Measurements from ENCODE around the gene GALC.

DNA sequence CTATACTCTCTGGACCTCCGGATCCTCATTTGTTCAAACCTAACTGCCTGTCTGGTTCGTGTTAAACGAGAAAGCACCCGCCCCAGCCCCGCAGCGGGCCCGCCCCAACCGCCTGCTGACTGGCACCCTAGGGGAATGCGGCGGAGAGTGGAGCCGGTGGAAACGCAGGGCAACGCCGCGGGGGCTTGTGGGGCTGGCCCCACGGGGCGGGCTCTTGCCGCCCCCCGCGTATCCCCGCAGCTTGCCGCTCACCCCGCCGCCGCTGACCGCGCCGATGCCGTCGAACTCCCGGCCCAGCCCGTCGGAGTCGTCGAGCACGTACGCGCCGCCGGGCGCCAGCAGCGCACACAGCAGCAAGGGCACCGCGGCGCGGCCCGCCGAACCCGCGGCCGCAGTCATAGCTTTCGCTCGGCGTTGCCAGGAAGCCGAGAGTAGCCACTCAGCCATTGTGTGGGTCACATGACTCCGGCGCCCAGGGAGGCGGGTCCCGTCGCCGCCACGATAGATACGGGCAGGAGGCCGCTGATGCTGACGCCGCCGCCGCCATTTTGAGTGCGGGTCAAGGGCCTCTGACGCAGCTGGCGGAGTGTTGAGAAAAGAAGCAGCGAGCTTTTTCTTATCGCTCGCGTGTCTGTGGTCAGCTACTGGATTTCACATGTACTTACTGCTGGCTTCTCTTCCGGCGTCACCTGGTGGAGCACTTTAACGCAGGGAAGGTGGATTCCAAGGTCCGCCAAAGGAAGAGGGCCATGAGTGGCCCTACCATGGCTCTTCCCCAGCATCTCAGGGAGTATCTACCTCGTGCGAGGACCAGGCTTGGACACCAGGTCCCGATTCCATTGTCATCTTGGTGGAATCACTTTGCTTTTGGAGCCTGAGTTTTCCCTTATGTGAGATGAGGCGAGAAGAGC lies at the start of gene GALC:
- TF ChIP-seq, protein P1, sequence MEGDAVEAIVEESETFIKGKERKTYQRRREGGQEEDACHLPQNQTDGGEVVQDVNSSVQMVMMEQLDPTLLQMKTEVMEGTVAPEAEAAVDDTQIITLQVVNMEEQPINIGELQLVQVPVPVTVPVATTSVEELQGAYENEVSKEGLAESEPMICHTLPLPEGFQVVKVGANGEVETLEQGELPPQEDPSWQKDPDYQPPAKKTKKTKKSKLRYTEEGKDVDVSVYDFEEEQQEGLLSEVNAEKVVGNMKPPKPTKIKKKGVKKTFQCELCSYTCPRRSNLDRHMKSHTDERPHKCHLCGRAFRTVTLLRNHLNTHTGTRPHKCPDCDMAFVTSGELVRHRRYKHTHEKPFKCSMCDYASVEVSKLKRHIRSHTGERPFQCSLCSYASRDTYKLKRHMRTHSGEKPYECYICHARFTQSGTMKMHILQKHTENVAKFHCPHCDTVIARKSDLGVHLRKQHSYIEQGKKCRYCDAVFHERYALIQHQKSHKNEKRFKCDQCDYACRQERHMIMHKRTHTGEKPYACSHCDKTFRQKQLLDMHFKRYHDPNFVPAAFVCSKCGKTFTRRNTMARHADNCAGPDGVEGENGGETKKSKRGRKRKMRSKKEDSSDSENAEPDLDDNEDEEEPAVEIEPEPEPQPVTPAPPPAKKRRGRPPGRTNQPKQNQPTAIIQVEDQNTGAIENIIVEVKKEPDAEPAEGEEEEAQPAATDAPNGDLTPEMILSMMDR (IDR thresholded peaks at IDR 0.05; ENCODE audit: insufficient read depth, low read depth, low read length): no peak
- no peak for TF ChIP-seq EZH2 (IDR thresholded peaks at IDR 0.05; ENCODE audit: insufficient read depth, low read length)

All from astrocyte (in vitro differentiated cells and primary cell).